Spleen (tissue), 11 donors: ENCODE results near the gene SLC35G6. TPM values are rescaled to one million over a fixed set of nuclear protein-coding genes. Genes with fewer than 3 reads are reported as not detected.

Experiments used
- DNase-seq: peaks from one replicate; pipeline ENCODE4 v3.0.0-alpha.2; 2020
- H3K27ac ChIP-seq, 8 donors: fragments of 200-600 bp; sonication (generic) in 7 of 8; 1 replicate in 4 of 8; 2 replicates in 4 of 8; pipeline versions ENCODE4 v1.5.0 to v1.8.0; 2016 to 2021; ENCODE audit warnings: inconsistent platforms in 4 of 8, mild to moderate bottlenecking in 4 of 8, moderate library complexity in 1 of 8
- H3K27me3 ChIP-seq, 7 donors: fragments of 200-600 bp; sonication (generic) in 6 of 7; replicated peaks in 1 of 7; 1 replicate in 4 of 7; 2 replicates in 3 of 7; pipeline versions ENCODE4 v1.5.0 to v1.8.0; 2016 to 2021; ENCODE audit warnings: inconsistent platforms in 3 of 7, mild to moderate bottlenecking in 1 of 7
- H3K36me3 ChIP-seq, 6 donors: fragments of 200-600 bp; sonication (generic) in 5 of 6; 1 replicate in 4 of 6; 2 replicates in 2 of 6; pipeline versions ENCODE4 v1.5.0 to v1.8.0; 2016 to 2021; ENCODE audit warnings: inconsistent platforms in 2 of 6
- H3K4me1 ChIP-seq, 6 donors: fragments of 200-600 bp; sonication (generic) in 5 of 6; 1 replicate in 3 of 6; 2 replicates in 3 of 6; pipeline versions ENCODE4 v1.5.0 to v1.8.0; 2016 to 2021; ENCODE audit warnings: inconsistent platforms in 3 of 6
- H3K4me3 ChIP-seq, 8 donors: fragments of 200-600 bp; sonication (generic) in 7 of 8; 1 replicate in 4 of 8; 2 replicates in 4 of 8; pipeline versions ENCODE4 v1.5.0 to v1.8.0; 2016 to 2021; ENCODE audit warnings: inconsistent platforms in 4 of 8, mild to moderate bottlenecking in 4 of 8, moderate library complexity in 2 of 8
- H3K9me3 ChIP-seq, 8 donors: fragments of 200-600 bp; sonication (generic) in 7 of 8; 1 replicate in 4 of 8; 2 replicates in 4 of 8; pipeline versions ENCODE4 v1.5.0 to v1.8.0; 2016 to 2021; ENCODE audit warnings: inconsistent platforms in 4 of 8
- POLR2A ChIP-seq, 3 donors: fragments of 450-650 bp; IDR thresholded peaks; one replicate each; pipeline ENCODE4 v1.5.1; 2017; ENCODE audit warnings: antibody characterized with exemption in 3 of 3, mild to moderate bottlenecking in 1 of 3
- POLR2AphosphoS5 ChIP-seq, 3 donors: sonication (generic); formaldehyde crosslinking; IDR thresholded peaks; one replicate each; pipeline ENCODE4 v1.5.1; 2017; ENCODE audit warnings: antibody characterized with exemption in 3 of 3
- WGBS, 5 donors: extraction: QIAGEN DNeasy Blood & Tissue Kit in 3 of 5; methylation state at CpG; one replicate each; pipeline versions ENCODE4 v1.1.5 to v1.1.7; 2013 to 2018; 5-methylcytosine and 5-hydroxymethylcytosine counted together
- intact Hi-C: fragments of 100-400 bp; cut with DNase I; formaldehyde crosslinking; loops from one replicate; pipeline ENCODE4 v1.15.0; 2023; ENCODE audit warnings: low total_unique reads
- polyA plus RNA-seq, 3 donors: library from polyadenylated mRNA; stranded (reverse); fragments of 200-250 nt; gene quantifications; one replicate each; pipeline ENCODE4 v1.2.1, GENCODE V29; 2013
- total RNA-seq, 7 donors: library from RNA; depleted of rRNA in 3 of 7; stranded (reverse); fragments of >200 nt in 3 of 7; fragmentation: NEBNext Ultra II Directional in 4 of 7; extraction: Animal tissue kit (Norgen Biotek cat#: 25700) in 4 of 7; gene quantifications; one replicate each; pipeline versions ENCODE4 v1.1.0 to v1.2.1, GENCODE V29; 2016 to 2021
- TF ChIP-seq, protein P1 (sequence below), 11 experiments: fragments of 200-600 bp in 7 of 11; fragments of 450-650 bp in 4 of 11; sonication (generic) in 4 of 11; IDR thresholded peaks in 8 of 11; conservative IDR thresholded peaks in 3 of 11; 1 replicate in 7 of 11; 2 replicates in 4 of 11; pipeline versions ENCODE4 v1.4.0 to v1.8.0; 2016 to 2021; ENCODE audit warnings: antibody characterized with exemption in 11 of 11, inconsistent platforms in 4 of 11, mild to moderate bottlenecking in 1 of 11
- donor health status: healthy with polysubstance abuse.
- donor health status: DM: no; HTN: no; CAD: no; lungs with moderate emphysema.
- donor health status: DM: no; HTN: no; CAD: no.
- donor health status: Bipolar disorder and iron deficiency.
- donor health status: healthy.
- donor health status: DM: no; HTN: no; CAD: no.
- donor health status: DM: yes; HTN: yes; CAD: no.

Gene SLC35G6
- total and polyA plus RNA-seq, 10 donors = 0.13 TPM; not detected in 9

DNA sequence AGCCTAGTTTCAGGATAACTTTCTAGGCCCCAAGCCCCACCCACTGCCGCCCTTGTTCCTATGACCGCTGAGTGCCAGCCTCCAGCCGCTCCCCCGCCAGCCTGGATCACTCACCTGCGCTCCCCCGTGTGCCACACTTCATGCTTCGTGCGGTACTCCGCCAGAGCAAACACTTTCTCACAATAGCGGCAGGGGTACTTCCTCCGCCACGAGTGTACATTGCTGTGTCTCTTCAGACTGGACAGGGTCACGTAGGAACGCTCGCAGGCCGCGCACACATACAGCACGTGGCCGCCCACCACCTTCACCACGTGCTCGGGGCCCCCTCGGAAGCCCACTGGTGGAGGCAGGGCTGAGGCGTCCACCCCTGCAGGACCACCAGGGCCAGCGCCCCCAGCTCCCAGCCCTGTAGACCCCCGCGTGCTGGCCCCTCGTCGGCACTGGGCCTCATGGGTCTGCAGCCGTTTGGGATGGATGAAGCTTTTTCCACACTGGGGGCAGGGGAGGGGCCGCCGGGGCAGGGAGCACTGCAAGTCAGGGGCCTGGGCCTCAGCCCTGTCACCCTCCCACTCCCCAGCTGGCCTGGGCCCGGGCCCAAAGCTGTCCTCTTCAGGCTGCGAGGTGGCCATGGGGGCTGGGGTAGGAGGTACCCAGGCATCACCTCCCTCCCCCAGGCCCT, 15.5 kb upstream of the SLC35G6 start:
- DNase-seq = peak; percentile 74
- Histone ChIP-seq H3K36me3 (peaks cover 0 to 75% (median 38%) of the 10 kb centered on the region in 6 donors), H3K4me3 (no peak overlapping the region), H3K27me3 (no peaks in the 10 kb centered on the region), H3K4me1 (peaks cover 6 to 55% (median 34%) of the 10 kb centered on the region in 6 donors), H3K9me3 (no peaks in the 10 kb centered on the region), H3K27ac (peak overlapping the region in 5 of 8 donors; percentile 66 to 80 (median 72))
- 91 to 94% (median 92%) methylated on average over 22 to 33 of the region's 33 CpGs for WGBS, 5 donors
- intact Hi-C loops = no loop called here
- peak; percentile 2 to 45 (median 30) for TF ChIP-seq POLR2AphosphoS5 (IDR thresholded peaks at IDR 0.05)
- no peak for TF ChIP-seq POLR2A (IDR thresholded peaks at IDR 0.05)

- H3K36me3 ChIP-seq = peaks cover 0 to 75% (median 38%) of the 10 kb centered on the region in 6 donors
- WGBS, 5 donors = 71 to 81% (median 74%) methylated on average over 9 of the region's 9 CpGs
- H3K27me3 ChIP-seq = no peaks in the 10 kb centered on the region
- H3K4me1 ChIP-seq = peaks cover 7 to 61% (median 38%) of the 10 kb centered on the region in 6 donors
- H3K4me3 ChIP-seq = no peak overlapping the region
- intact Hi-C loops = no loop called here
- H3K27ac ChIP-seq = peak overlapping the region in 7 of 8 donors; percentile 53 to 80 (median 71)
- TF ChIP-seq POLR2AphosphoS5 (IDR thresholded peaks at IDR 0.05) (no peak), POLR2A (IDR thresholded peaks at IDR 0.05) (no peak)
- H3K9me3 ChIP-seq = no peaks in the 10 kb centered on the region
- no peak for DNase-seq
These were observed 15.0 kb upstream of the SLC35G6 start for GRCh38 chr17:7466318-7466638.

DNA sequence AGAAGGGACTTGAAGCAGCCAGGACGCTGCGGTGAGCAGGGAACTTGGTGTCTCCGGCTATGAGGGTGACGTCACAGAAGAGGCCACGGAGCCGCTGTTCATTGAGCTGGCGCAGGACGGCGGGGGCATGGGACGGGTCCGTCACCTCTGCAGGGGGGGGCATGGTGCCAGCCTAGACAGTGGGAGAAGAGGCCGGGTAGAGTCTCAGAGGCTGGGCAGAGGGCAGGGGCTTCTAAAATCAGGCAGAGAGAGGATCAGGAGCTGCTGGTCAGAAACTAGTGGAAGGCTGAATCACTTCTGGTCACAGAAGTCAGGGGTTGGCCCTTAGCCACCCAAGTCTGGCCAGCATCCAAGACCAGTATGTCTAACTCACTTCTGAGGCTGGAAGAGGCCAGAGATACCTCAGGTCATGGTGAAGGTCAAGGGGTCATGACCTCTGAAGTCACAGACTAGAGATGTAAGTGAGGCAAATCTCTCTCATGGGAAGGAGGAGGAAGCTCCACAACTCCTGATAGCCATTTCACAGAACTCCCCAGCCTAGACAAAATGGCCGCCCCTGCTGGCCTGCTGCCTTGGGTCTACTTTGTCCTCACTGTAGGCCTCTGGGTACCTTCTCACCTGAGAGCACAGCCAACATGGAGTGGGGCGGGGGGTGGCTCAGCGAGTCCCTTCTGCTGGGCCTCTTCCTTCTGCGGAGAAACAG, 14.5 kb upstream of the SLC35G6 start:
- H3K4me1 ChIP-seq = peaks cover 12 to 66% (median 43%) of the 10 kb centered on the region in 6 donors
- no peak overlapping the region for H3K4me3 ChIP-seq
- intact Hi-C loops = no loop called here
- no peak for TF ChIP-seq POLR2A (IDR thresholded peaks at IDR 0.05)
- TF ChIP-seq, protein P1, sequence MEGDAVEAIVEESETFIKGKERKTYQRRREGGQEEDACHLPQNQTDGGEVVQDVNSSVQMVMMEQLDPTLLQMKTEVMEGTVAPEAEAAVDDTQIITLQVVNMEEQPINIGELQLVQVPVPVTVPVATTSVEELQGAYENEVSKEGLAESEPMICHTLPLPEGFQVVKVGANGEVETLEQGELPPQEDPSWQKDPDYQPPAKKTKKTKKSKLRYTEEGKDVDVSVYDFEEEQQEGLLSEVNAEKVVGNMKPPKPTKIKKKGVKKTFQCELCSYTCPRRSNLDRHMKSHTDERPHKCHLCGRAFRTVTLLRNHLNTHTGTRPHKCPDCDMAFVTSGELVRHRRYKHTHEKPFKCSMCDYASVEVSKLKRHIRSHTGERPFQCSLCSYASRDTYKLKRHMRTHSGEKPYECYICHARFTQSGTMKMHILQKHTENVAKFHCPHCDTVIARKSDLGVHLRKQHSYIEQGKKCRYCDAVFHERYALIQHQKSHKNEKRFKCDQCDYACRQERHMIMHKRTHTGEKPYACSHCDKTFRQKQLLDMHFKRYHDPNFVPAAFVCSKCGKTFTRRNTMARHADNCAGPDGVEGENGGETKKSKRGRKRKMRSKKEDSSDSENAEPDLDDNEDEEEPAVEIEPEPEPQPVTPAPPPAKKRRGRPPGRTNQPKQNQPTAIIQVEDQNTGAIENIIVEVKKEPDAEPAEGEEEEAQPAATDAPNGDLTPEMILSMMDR (IDR thresholded peaks at IDR 0.05 in 8 of 11, conservative IDR thresholded peaks at IDR 0.05 in 3 of 11) = no peak
- peak; percentile 14 to 58 (median 38) for TF ChIP-seq POLR2AphosphoS5 (IDR thresholded peaks at IDR 0.05)
- peaks cover 0 to 69% (median 37%) of the 10 kb centered on the region in 6 donors for H3K36me3 ChIP-seq
- 67 to 74% (median 72%) methylated on average over 15 to 16 of the region's 16 CpGs for WGBS, 5 donors
- H3K27ac ChIP-seq = peak overlapping the region; percentile 35 to 80 (median 68)
- H3K27me3 ChIP-seq = no peaks in the 10 kb centered on the region
- peak; percentile 75 for DNase-seq
- H3K9me3 ChIP-seq = no peaks in the 10 kb centered on the region

DNA sequence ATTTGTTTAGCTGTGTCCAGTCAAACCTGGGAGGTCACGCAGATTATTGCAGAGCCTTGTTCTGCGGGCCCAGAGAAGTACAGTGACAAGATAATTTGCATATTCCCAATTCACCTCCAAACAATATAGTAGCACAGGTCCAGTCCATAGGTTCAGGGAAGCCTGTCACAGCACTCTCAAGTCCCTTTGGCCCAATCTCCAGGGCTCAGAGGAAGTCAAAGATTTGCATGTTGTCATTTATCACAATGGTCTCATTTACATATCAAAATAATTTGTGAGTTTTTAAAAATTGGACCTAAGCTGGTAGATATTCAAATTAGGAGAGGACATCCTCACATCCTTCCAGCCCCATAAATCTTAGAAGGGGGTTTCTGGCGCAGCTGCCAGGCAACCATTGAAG, 13.7 kb upstream of the SLC35G6 start:
- TF ChIP-seq, protein P1 (IDR thresholded peaks at IDR 0.05 in 8 of 11, conservative IDR thresholded peaks at IDR 0.05 in 3 of 11) = no peak
- TF ChIP-seq POLR2AphosphoS5 (IDR thresholded peaks at IDR 0.05) (no peak), POLR2A (IDR thresholded peaks at IDR 0.05) (no peak)
- Histone ChIP-seq H3K9me3 (no peaks in the 10 kb centered on the region), H3K4me3 (no peak overlapping the region), H3K4me1 (peaks cover 17 to 73% (median 50%) of the 10 kb centered on the region in 6 donors), H3K27ac (peak overlapping the region in 6 of 8 donors; percentile 35 to 80 (median 72)), H3K27me3 (no peaks in the 10 kb centered on the region), H3K36me3 (peaks cover 0 to 62% (median 32%) of the 10 kb centered on the region in 6 donors)
- intact Hi-C loops = no loop called here
- DNase-seq = no peak
- WGBS, 5 donors = 79 to 86% (median 80%) methylated on average over 3 of the region's 3 CpGs

GRCh38 chr17:7468290-7468689, 13.0 kb upstream of the SLC35G6 start:
- Histone ChIP-seq H3K27me3 (no peaks in the 10 kb centered on the region), H3K9me3 (no peaks in the 10 kb centered on the region), H3K4me1 (peaks cover 17 to 79% (median 53%) of the 10 kb centered on the region in 6 donors), H3K27ac (peak overlapping the region in 1 of 8 donors; percentile 21), H3K4me3 (no peak overlapping the region), H3K36me3 (peaks cover 0 to 54% (median 24%) of the 10 kb centered on the region in 6 donors)
- DNase-seq = no peak
- intact Hi-C loops = no loop called here
- TF ChIP-seq POLR2A (IDR thresholded peaks at IDR 0.05) = no peak
- TF ChIP-seq POLR2AphosphoS5 (IDR thresholded peaks at IDR 0.05) = no peak
- TF ChIP-seq, protein P1 (IDR thresholded peaks at IDR 0.05 in 8 of 11, conservative IDR thresholded peaks at IDR 0.05 in 3 of 11) = no peak
- WGBS, 5 donors = 90 to 94% (median 94%) methylated on average over 11 of the region's 11 CpGs
